CD4-positive, CD25-positive, alpha-beta regulatory T cell (primary cell): ENCODE measurements around the gene MLLT10. TPM values are rescaled to one million over a fixed set of nuclear protein-coding genes. Genes with fewer than 3 reads are reported as not detected.

ENCODE experiments used
- ATAC-seq, 2 donors: fragments of 150-1000 bp; cut with Tn5 transposase; one replicate each; pipeline ENCODE4 v1.10.0; 2021; ENCODE audit warnings: low read depth in 2 of 2, moderate number of reproducible peaks in 2 of 2, moderate library complexity in 1 of 2
- DNase-seq, 3 donors: peaks; one replicate each; pipeline versions ENCODE4 v3.0.0 to v3.0.0-alpha.2; 2012 to 2022; ENCODE audit warnings: mixed read lengths in 1 of 3
- H3K27ac ChIP-seq: one replicate; pipeline ENCODE4 v1.7.0; 2013; ENCODE audit warnings: mild to moderate bottlenecking, low read length; ENCODE audit not compliant: insufficient read depth, poor library complexity, severe bottlenecking
- H3K27me3 ChIP-seq: one replicate; pipeline ENCODE4 v1.7.0; 2013; ENCODE audit warnings: low read length; ENCODE audit not compliant: control insufficient read depth, insufficient read depth
- H3K36me3 ChIP-seq: one replicate; pipeline ENCODE4 v1.7.0; 2013; ENCODE audit warnings: mild to moderate bottlenecking, low read length, moderate library complexity; ENCODE audit not compliant: control insufficient read depth, insufficient read depth
- H3K4me1 ChIP-seq: 2 replicates; pipeline ENCODE4 v1.7.0; 2013; ENCODE audit warnings: mild to moderate bottlenecking, low read length; ENCODE audit not compliant: insufficient read depth, control insufficient read depth, poor library complexity, severe bottlenecking
- H3K4me3 ChIP-seq: one replicate; pipeline ENCODE4 v1.7.0; 2013; ENCODE audit warnings: low read depth, mild to moderate bottlenecking, low read length, moderate library complexity
- H3K9me3 ChIP-seq, 2 experiments: 1 replicate in 1 of 2; 2 replicates in 1 of 2; pipeline ENCODE4 v1.7.0; 2013; ENCODE audit warnings: low read length in 2 of 2, mild to moderate bottlenecking in 1 of 2, moderate library complexity in 1 of 2; ENCODE audit not compliant: control insufficient read depth in 2 of 2
- H3K27ac Mint-ChIP-seq, 3 donors: one replicate each; pipeline ENCODE4 v1.8.0; 2020 to 2022; ENCODE audit warnings: mild to moderate bottlenecking in 3 of 3, mixed read lengths in 3 of 3, moderate library complexity in 2 of 3
- H3K27me3 Mint-ChIP-seq: one replicate; pipeline ENCODE4 v1.8.0; 2022; ENCODE audit warnings: mild to moderate bottlenecking, mixed read lengths
- H3K36me3 Mint-ChIP-seq: one replicate; pipeline ENCODE4 v1.8.0; 2020; ENCODE audit warnings: mixed read lengths
- H3K4me1 Mint-ChIP-seq, 4 donors: one replicate each; pipeline ENCODE4 v1.8.0; 2020 to 2022; ENCODE audit warnings: mixed read lengths in 4 of 4, mild to moderate bottlenecking in 1 of 4
- H3K4me3 Mint-ChIP-seq, 4 donors: one replicate each; pipeline ENCODE4 v1.8.0; 2020 to 2022; ENCODE audit warnings: mild to moderate bottlenecking in 4 of 4, mixed read lengths in 4 of 4, moderate library complexity in 3 of 4
- H3K9me3 Mint-ChIP-seq, 7 donors: one replicate each; pipeline ENCODE4 v1.8.0; 2020 to 2022; ENCODE audit warnings: mixed read lengths in 7 of 7, mild to moderate bottlenecking in 3 of 7, moderate library complexity in 2 of 7
- polyA plus RNA-seq, 4 donors: library from polyadenylated mRNA; unstranded; fragments of 300-500 nt; fragmentation: Illumina TruSeq; gene quantifications; one replicate each; pipeline ENCODE4 v1.2.3, GENCODE V29; 2021
- total RNA-seq: library from RNA; stranded (reverse); gene quantifications from one replicate; pipeline ENCODE4 v1.2.3, GENCODE V29; 2022

MLLT10 gene
- total and polyA plus RNA-seq, 5 donors from 2014 or later = 5.8 to 81.9 (median 8.1) TPM

DNA sequence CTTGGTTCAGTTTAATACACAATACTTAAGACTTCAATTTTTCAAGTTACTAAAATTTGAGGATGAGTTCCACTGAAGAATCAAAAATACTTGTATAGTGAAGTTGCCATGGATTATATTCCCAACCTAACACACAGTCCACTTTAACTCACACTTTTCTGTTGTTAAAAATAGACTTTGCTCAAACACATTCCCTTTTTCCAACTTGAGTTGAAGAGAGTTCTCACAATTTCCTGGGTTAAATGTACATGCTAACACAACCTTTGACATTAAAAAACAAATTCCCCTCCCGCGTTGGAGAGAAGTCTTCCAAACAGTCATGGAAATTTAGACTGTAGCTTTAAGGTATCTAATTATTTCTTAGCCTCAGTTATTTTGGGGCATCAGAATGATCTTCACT is 35.7 kb upstream of the MLLT10 start:
- ATAC-seq (no peak), DNase-seq (no peak)
- Histone ChIP-seq H3K4me1 (peaks cover 44% of the 10 kb centered on the region), H3K9me3 (no peaks in the 10 kb centered on the region), H3K36me3 (no peaks in the 10 kb centered on the region), H3K4me3 (no peak overlapping the region), H3K27me3 (peaks cover 40% of the 10 kb centered on the region), H3K27ac (no peak overlapping the region)
- H3K27me3 Mint-ChIP-seq = peaks cover 82% of the 10 kb centered on the region
- H3K27ac Mint-ChIP-seq = no peak overlapping the region
- peaks cover 13 to 28% (median 19%) of the 10 kb centered on the region in 4 donors for H3K4me1 Mint-ChIP-seq
- peak overlapping the region in 3 of 4 donors; percentile 5 to 86 (median 85) for H3K4me3 Mint-ChIP-seq
- H3K36me3 Mint-ChIP-seq = no peaks in the 10 kb centered on the region
- peaks cover 0 to 3% (median 0%) of the 10 kb centered on the region in 7 donors for H3K9me3 Mint-ChIP-seq

DNA sequence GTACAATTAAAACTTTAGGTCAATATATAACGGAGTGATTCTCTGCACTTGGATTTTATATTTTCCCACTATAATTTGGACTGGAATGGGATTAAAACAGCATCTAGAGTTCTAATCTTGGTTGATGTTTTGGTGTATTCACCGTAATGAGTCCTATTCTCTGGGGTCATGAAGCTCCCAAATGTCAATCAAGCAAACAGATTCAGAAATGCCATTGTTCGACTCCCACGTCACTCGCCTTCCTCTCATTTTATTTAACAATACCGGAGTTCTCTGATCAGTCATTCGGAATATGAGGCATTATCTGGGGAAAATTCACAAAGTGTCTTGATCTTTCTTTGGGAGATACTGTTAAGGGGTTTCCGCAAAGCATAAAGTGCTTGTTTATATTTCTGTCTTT is 35.0 kb upstream of the MLLT10 start:
- peaks cover 36% of the 10 kb centered on the region for H3K27me3 ChIP-seq
- peaks cover 43% of the 10 kb centered on the region for H3K4me1 ChIP-seq
- Mint-ChIP-seq H3K36me3 (no peaks in the 10 kb centered on the region), H3K27ac (no peak overlapping the region), H3K9me3 (peaks cover 0 to 3% (median 0%) of the 10 kb centered on the region in 7 donors), H3K27me3 (peaks cover 82% of the 10 kb centered on the region), H3K4me3 (peak overlapping the region in 1 of 4 donors; percentile 85), H3K4me1 (peaks cover 13 to 25% (median 19%) of the 10 kb centered on the region in 4 donors)
- no peaks in the 10 kb centered on the region for H3K9me3 ChIP-seq
- DNase-seq (no peak), ATAC-seq (no peak)
- no peak overlapping the region for H3K27ac ChIP-seq
- no peak overlapping the region for H3K4me3 ChIP-seq
- H3K36me3 ChIP-seq = no peaks in the 10 kb centered on the region

DNA sequence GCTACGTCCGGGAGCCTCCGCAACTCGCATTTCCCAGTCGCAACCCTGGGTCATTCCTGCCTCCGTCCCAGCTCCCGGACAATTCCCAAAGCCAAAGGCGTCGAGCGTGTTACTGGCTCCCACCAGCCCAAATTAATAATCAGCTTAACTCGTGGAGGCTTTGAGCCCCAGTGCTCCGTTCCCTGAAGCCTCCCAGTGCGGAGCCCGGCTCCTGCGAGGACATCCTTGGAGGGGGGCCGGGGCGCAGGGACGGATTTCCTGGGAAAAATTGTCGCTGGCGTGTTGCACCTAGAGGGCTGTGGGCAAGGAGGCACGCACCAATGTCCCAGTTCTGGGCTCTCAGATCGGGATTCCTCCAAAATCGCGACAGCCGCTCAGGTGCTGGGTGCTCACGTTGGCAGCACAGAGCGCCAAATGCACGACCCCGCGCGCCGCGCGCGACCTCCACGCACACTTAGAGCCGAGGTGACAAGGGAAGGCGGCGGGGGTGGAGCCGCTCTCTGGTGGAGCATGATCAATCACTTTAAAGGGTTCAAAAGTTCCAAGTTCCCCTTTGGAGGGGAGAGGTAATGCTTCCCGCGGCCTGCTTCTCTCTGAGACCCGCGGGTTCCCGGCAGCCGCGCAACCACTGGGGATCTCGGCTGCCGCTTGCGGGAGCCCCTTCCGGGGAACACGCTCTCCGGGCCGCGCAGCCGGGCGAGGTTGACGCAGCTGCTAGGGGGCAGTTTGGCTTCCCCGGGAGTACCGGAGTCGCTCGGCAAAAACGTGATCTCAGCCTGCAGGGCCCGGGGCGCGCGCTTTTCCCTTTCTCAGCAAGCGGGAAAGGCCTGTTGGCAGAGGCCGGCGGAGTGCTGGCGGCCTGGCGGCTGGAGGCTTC is 34.1 kb upstream of the MLLT10 start:
- Histone ChIP-seq H3K4me1 (peaks cover 34% of the 10 kb centered on the region), H3K4me3 (no peak overlapping the region), H3K9me3 (no peaks in the 10 kb centered on the region), H3K27ac (no peak overlapping the region), H3K36me3 (no peaks in the 10 kb centered on the region), H3K27me3 (peaks cover 38% of the 10 kb centered on the region)
- peaks cover 87% of the 10 kb centered on the region for H3K27me3 Mint-ChIP-seq
- H3K9me3 Mint-ChIP-seq = peaks cover 0 to 3% (median 0%) of the 10 kb centered on the region in 7 donors
- peak overlapping the region in 1 of 4 donors; percentile 52 for H3K4me3 Mint-ChIP-seq
- no peaks in the 10 kb centered on the region for H3K36me3 Mint-ChIP-seq
- no peak for DNase-seq
- H3K4me1 Mint-ChIP-seq = peaks cover 12 to 20% (median 15%) of the 10 kb centered on the region in 4 donors
- ATAC-seq = no peak
- H3K27ac Mint-ChIP-seq = no peak overlapping the region

DNA sequence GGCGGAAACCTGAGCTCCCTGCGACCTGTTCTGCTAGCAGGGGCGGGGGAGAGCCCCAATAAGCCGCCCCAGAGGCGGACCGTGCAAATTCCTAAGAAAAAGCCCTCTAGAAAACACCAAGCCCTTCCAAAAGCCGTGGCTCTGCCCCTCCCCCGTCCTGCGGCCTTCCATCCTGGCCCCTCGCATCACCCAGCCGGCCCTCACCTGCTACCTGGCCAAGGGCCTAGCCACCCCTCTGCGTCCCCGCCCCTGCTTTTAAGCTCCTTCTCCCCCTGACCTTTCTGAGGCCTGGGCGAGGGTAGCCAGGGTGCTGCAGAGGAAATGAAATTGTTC is 33.5 kb upstream of the MLLT10 start:
- H3K4me3 ChIP-seq = no peak overlapping the region
- ATAC-seq = no peak
- H3K27ac ChIP-seq = no peak overlapping the region
- peaks cover 39% of the 10 kb centered on the region for H3K27me3 ChIP-seq
- no peaks in the 10 kb centered on the region for H3K36me3 Mint-ChIP-seq
- H3K27me3 Mint-ChIP-seq = peaks cover 87% of the 10 kb centered on the region
- H3K9me3 ChIP-seq = no peaks in the 10 kb centered on the region
- H3K4me1 Mint-ChIP-seq = peaks cover 7 to 15% (median 13%) of the 10 kb centered on the region in 4 donors
- H3K4me3 Mint-ChIP-seq = no peak overlapping the region
- no peak overlapping the region for H3K27ac Mint-ChIP-seq
- H3K36me3 ChIP-seq = no peaks in the 10 kb centered on the region
- no peak for DNase-seq
- peaks cover 0 to 1% (median 0%) of the 10 kb centered on the region in 7 donors for H3K9me3 Mint-ChIP-seq
- peaks cover 27% of the 10 kb centered on the region for H3K4me1 ChIP-seq

DNA sequence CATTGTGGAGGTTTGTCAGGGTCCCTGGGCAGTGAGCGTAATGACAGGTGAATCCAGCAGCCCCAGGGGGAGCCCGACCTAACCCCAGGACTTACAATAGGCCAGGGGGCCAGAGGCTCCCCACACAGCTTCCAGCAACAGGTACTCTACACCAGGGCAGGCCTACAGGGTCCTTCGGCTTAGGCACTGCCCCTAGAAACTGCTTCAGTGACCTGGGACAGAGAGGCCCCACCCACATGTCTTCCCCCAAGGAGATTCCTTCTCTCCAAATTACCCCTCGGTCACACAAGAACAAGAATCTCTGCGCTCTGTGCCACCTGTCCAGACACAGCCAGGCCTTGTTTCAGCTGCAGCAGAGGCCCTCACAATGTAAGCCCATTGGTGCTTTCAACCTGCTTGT is 32.9 kb upstream of the MLLT10 start:
- Mint-ChIP-seq H3K4me1 (peaks cover 7 to 14% (median 12%) of the 10 kb centered on the region in 4 donors), H3K4me3 (no peak overlapping the region), H3K9me3 (peaks cover 0 to 1% (median 0%) of the 10 kb centered on the region in 7 donors), H3K27ac (peak overlapping the region in 1 of 3 donors; percentile 26), H3K27me3 (peaks cover 90% of the 10 kb centered on the region), H3K36me3 (no peaks in the 10 kb centered on the region)
- H3K4me1 ChIP-seq = peaks cover 23% of the 10 kb centered on the region
- no peaks in the 10 kb centered on the region for H3K36me3 ChIP-seq
- ATAC-seq (no peak), DNase-seq (no peak)
- no peak overlapping the region for H3K4me3 ChIP-seq
- H3K27me3 ChIP-seq = peaks cover 41% of the 10 kb centered on the region
- H3K27ac ChIP-seq = no peak overlapping the region
- no peaks in the 10 kb centered on the region for H3K9me3 ChIP-seq

DNA sequence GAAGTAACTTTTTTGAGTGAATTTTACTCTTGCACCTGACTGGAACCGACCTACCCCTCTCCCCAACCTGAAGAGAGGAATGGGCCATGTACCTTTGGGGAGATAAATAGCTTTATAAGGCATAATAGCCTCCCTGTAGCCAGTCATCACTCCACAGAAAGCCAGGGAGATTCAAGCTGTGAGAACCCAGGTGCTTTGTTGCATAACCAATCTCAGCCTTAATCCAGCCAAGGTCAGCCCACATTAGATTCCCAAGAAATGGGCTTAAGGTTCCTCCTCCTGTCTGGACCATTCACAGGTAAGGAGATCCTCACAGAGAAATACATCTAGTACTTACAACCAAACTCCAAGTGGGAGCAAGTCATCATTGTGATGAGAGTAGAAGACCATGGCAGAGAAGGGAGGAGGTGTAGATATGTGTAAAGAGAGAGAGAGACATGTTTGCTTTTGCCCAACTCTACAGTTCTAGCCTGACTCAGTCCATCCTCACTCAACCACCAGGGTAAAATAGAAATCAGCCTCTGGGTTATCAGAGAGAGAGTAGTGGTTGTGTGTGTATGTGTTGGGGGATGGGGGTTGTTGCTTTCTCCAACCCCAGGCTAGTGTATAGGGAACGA is 32.2 kb upstream of the MLLT10 start:
- H3K4me3 Mint-ChIP-seq = no peak overlapping the region
- H3K36me3 Mint-ChIP-seq = no peaks in the 10 kb centered on the region
- H3K9me3 Mint-ChIP-seq = no peaks in the 10 kb centered on the region
- no peaks in the 10 kb centered on the region for H3K36me3 ChIP-seq
- no peak overlapping the region for H3K27ac ChIP-seq
- ATAC-seq (peak; percentile 25 to 32), DNase-seq (no peak)
- H3K9me3 ChIP-seq = no peaks in the 10 kb centered on the region
- no peak overlapping the region for H3K27ac Mint-ChIP-seq
- H3K4me3 ChIP-seq = no peak overlapping the region
- H3K27me3 ChIP-seq = peaks cover 41% of the 10 kb centered on the region
- peaks cover 98% of the 10 kb centered on the region for H3K27me3 Mint-ChIP-seq
- peaks cover 7 to 13% (median 12%) of the 10 kb centered on the region in 4 donors for H3K4me1 Mint-ChIP-seq
- H3K4me1 ChIP-seq = peaks cover 16% of the 10 kb centered on the region

DNA sequence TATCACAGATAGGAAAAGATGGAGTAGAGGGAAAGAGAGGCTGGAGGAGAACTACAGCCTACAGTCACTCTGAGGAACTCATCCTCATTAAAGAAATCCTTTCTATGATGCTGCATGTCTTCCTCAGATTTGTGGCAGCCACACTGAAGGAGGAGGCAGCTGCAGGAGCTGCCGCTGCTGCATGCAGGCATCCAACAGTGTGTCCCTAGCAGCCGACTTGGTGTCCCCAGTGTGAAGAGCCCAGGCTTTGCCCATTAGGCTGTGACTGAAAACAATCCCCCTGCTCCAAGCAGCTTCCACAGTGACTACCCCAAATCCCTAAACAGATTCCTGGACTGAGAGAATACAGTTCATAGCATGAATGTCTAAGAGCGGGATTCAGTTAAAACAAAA is 31.7 kb upstream of the MLLT10 start:
- no peaks in the 10 kb centered on the region for H3K36me3 Mint-ChIP-seq
- no peak overlapping the region for H3K27ac Mint-ChIP-seq
- no peak for ATAC-seq
- H3K4me1 Mint-ChIP-seq = peaks cover 7 to 13% (median 10%) of the 10 kb centered on the region in 4 donors
- no peaks in the 10 kb centered on the region for H3K9me3 Mint-ChIP-seq
- no peak overlapping the region for H3K27ac ChIP-seq
- H3K4me3 Mint-ChIP-seq = no peak overlapping the region
- peaks cover 40% of the 10 kb centered on the region for H3K27me3 ChIP-seq
- DNase-seq = no peak
- no peak overlapping the region for H3K4me3 ChIP-seq
- H3K27me3 Mint-ChIP-seq = peaks cover 100% of the 10 kb centered on the region
- no peaks in the 10 kb centered on the region for H3K36me3 ChIP-seq
- peaks cover 11% of the 10 kb centered on the region for H3K4me1 ChIP-seq
- H3K9me3 ChIP-seq = no peaks in the 10 kb centered on the region
